Keratinocyte (primary cell): ENCODE results near the gene RBP4. TPM values are rescaled to one million over a fixed set of nuclear protein-coding genes. Genes with fewer than 3 reads are reported as not detected.

Experiments used
- DNase-seq: peaks from one replicate; pipeline ENCODE4 v3.0.0-alpha.2; 2011; ENCODE audit warnings: low read depth, missing footprints, low spot score
- FAIRE-seq: peaks from 2 replicates; lab custom pipeline; 2011; peaks lifted over from hg19 to GRCh38; lab: Jason Lieb, UNC
- H2AFZ ChIP-seq: 2 replicates; pipeline ENCODE4 v1.6.0; 2012; ENCODE audit warnings: low read length, control low read depth, inconsistent platforms; ENCODE audit not compliant: control insufficient read depth
- H3K27ac ChIP-seq: 2 replicates; pipeline ENCODE4 v1.5.1; 2011; ENCODE audit warnings: low read length; ENCODE audit not compliant: control insufficient read depth, insufficient read depth
- H3K27me3 ChIP-seq: 3 replicates; pipeline ENCODE4 v1.6.0; 2011; ENCODE audit warnings: low read length; ENCODE audit not compliant: control insufficient read depth, insufficient read depth; ENCODE audit errors: extremely low read depth
- H3K36me3 ChIP-seq, 2 experiments: 2 replicates in 1 of 2; 3 replicates in 1 of 2; pipeline ENCODE4 v1.5.1; 2011; ENCODE audit warnings: low read length in 2 of 2, mild to moderate bottlenecking in 1 of 2; ENCODE audit not compliant: control insufficient read depth in 2 of 2, insufficient read depth in 2 of 2; ENCODE audit errors: extremely low read depth in 1 of 2
- H3K4me1 ChIP-seq: 3 replicates; pipeline ENCODE4 v1.5.1; 2011; ENCODE audit warnings: low read length; ENCODE audit not compliant: control insufficient read depth, insufficient read depth; ENCODE audit errors: extremely low read depth
- H3K4me2 ChIP-seq: 3 replicates; pipeline ENCODE4 v1.6.0; 2011; ENCODE audit warnings: low read depth, low read length; ENCODE audit not compliant: control insufficient read depth, insufficient read depth; ENCODE audit errors: extremely low read depth
- H3K4me3 ChIP-seq, 3 experiments: fragments of 200-600 bp in 1 of 3; sonication (generic) in 1 of 3; 2 replicates in 2 of 3; 3 replicates in 1 of 3; pipeline ENCODE4 v1.5.1; 2011 to 2016; ENCODE audit warnings: low read length in 3 of 3, mild to moderate bottlenecking in 3 of 3, control low read depth in 2 of 3, inconsistent platforms in 1 of 3, low read depth in 1 of 3, mixed read lengths in 1 of 3, mixed run types in 1 of 3, moderate library complexity in 1 of 3; ENCODE audit not compliant: control insufficient read depth in 2 of 3, insufficient read depth in 2 of 3; ENCODE audit errors: extremely low read depth in 1 of 3
- H3K79me2 ChIP-seq: 2 replicates; pipeline ENCODE4 v1.6.0; 2012; ENCODE audit warnings: low read length; ENCODE audit not compliant: control insufficient read depth, insufficient read depth
- H3K9ac ChIP-seq: 3 replicates; pipeline ENCODE4 v1.6.0; 2011; ENCODE audit warnings: low read length; ENCODE audit not compliant: control insufficient read depth, insufficient read depth; ENCODE audit errors: extremely low read depth
- H3K9me1 ChIP-seq: 3 replicates; pipeline ENCODE4 v1.6.0; 2011; ENCODE audit warnings: low read length; ENCODE audit not compliant: control insufficient read depth, insufficient read depth; ENCODE audit errors: extremely low read depth
- H3K9me3 ChIP-seq: 2 replicates; pipeline ENCODE4 v1.5.1; 2012; ENCODE audit warnings: low read depth, low read length; ENCODE audit not compliant: control insufficient read depth
- H4K20me1 ChIP-seq: 3 replicates; pipeline ENCODE4 v1.6.0; 2011; ENCODE audit warnings: low read length; ENCODE audit not compliant: control insufficient read depth, insufficient read depth; ENCODE audit errors: extremely low read depth
- CTCF ChIP-seq, 3 experiments: IDR thresholded peaks in 1 of 3; conservative IDR thresholded peaks in 1 of 3; optimal IDR thresholded peaks in 1 of 3; 2 replicates in 2 of 3; 3 replicates in 1 of 3; pipeline versions ENCODE3 to v1.5.1; 2011; ENCODE audit warnings: low read length in 3 of 3, mild to moderate bottlenecking in 3 of 3, moderate library complexity in 2 of 3, control low read depth in 1 of 3, inconsistent platforms in 1 of 3; ENCODE audit not compliant: insufficient read depth in 2 of 3; ENCODE audit errors: extremely low read depth in 1 of 3
- EZH2 ChIP-seq: IDR thresholded peaks from one replicate; pipeline ENCODE4 v1.6.1; 2012; ENCODE audit warnings: inconsistent platforms, mild to moderate bottlenecking, low read length, moderate library complexity
- dilution Hi-C: fragments of 300-500 bp; cut with MboI; formaldehyde crosslinking; loops from one replicate; pipeline ENCODE4 v1.7.0; 2020; ENCODE audit warnings: low sequenced_read_pairs; ENCODE audit not compliant: extremely low pct_ligation_motif_present
- polyA plus RNA-seq, 5 experiments: library from polyadenylated mRNA; depleted of rRNA in 3 of 5; stranded (reverse) in 3 of 5; stranded (forward) in 1 of 5; unstranded in 1 of 5; fragments of >200 nt; gene quantifications; 1 replicate in 1 of 5; 2 replicates in 3 of 5; 3 replicates in 1 of 5; pipeline versions ENCODE4 v1.2.1 to v1.2.3, GENCODE V29; 2011 to 2012; ENCODE audit warnings: missing spikeins in 2 of 5, low read depth in 1 of 5, low replicate concordance in 1 of 5

Gene RBP4
- polyA plus RNA-seq, 1 donor (not counting 4 experiments of a cell fraction or from before 2014, with no cell fraction given) = not detected

DNA sequence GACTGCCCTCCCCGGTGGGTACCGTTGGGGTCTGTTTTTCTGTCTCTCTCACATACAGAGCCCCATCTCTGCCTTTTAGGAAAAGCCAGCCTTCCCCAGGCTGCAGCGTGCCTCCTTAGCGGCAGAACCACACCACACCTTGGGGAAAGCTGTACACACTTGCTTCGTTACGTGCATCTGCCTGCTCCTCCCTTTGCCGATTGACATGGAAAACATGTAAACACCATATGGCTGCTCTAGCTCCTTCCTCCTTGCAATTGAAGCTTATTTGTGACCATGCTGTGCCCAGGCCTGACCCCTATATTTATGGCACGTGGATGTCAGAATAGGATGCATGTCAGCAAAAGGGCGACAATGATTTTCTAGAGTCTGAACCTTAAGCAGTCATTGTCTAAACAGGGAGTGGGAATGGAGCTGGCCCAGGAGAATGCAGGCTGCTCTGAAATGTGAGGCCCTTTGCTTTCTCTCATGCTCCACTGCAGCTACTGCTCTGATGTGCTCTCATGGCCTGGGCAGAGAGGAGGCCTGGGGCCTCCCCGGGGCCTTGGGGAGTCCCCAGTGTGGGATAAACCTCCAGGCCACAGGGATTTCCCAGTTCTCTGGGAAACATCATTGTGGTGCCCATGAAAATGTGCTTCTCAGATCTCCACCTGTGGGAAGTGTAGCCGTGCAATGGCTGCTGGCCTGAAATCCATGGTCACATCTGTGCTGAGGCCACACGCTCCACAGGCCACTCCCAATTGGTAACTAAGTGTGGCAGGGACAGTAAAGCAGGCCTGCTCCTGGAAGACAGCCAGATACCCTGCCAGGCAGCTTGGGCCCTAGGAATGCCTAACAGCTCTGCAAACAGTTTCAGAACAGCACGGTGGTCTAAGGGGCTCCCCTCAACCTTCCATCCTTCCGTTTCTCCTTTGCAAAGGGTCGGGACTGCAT lies 29.9 kb upstream of the RBP4 start:
- H3K9me1 ChIP-seq = no peaks in the 10 kb centered on the region
- no peak overlapping the region for H3K4me3 ChIP-seq
- H3K27ac ChIP-seq = no peak overlapping the region
- H3K79me2 ChIP-seq = no peaks in the 10 kb centered on the region
- H3K9ac ChIP-seq = no peak overlapping the region
- no peaks in the 10 kb centered on the region for H4K20me1 ChIP-seq
- H3K9me3 ChIP-seq = no peaks in the 10 kb centered on the region
- H3K4me2 ChIP-seq = no peak overlapping the region
- no peak for DNase-seq
- H3K36me3 ChIP-seq = no peaks in the 10 kb centered on the region
- no peak overlapping the region for H2AFZ ChIP-seq
- TF ChIP-seq CTCF (optimal IDR thresholded peaks at IDR 0.05 in 1 of 3, IDR thresholded peaks at IDR 0.05 in 1 of 3, conservative IDR thresholded peaks at IDR 0.05 in 1 of 3; ENCODE audit: extremely low read depth in 1 of 3, insufficient read depth in 2 of 3, low read length in 3 of 3) = no peak
- no peak for TF ChIP-seq EZH2
- no peak for FAIRE-seq
- peaks cover 8% of the 10 kb centered on the region for H3K27me3 ChIP-seq
- dilution Hi-C loops = no loop called here
- H3K4me1 ChIP-seq = no peaks in the 10 kb centered on the region

GRCh38 chr10:93629647-93630305 lies 28.7 kb upstream of the RBP4 start:
- H3K4me3 ChIP-seq = no peak overlapping the region
- no peak overlapping the region for H3K4me2 ChIP-seq
- no peaks in the 10 kb centered on the region for H3K4me1 ChIP-seq
- H3K9ac ChIP-seq = no peak overlapping the region
- TF ChIP-seq CTCF (optimal IDR thresholded peaks at IDR 0.05 in 1 of 3, IDR thresholded peaks at IDR 0.05 in 1 of 3, conservative IDR thresholded peaks at IDR 0.05 in 1 of 3; ENCODE audit: extremely low read depth in 1 of 3, insufficient read depth in 2 of 3, low read length in 3 of 3) (no peak), EZH2 (no peak)
- H3K79me2 ChIP-seq = no peaks in the 10 kb centered on the region
- no peaks in the 10 kb centered on the region for H3K36me3 ChIP-seq
- no peak overlapping the region for H3K27ac ChIP-seq
- no peak for FAIRE-seq
- DNase-seq = no peak
- no peaks in the 10 kb centered on the region for H3K9me1 ChIP-seq
- H4K20me1 ChIP-seq = no peaks in the 10 kb centered on the region
- H2AFZ ChIP-seq = no peak overlapping the region
- dilution Hi-C loops = no loop called here
- H3K27me3 ChIP-seq = peaks cover 8% of the 10 kb centered on the region
- no peaks in the 10 kb centered on the region for H3K9me3 ChIP-seq
